Osteocyte (in vitro differentiated cells): ENCODE data around the gene POLR3E. TPM values are rescaled to one million over a fixed set of nuclear protein-coding genes. Genes with fewer than 3 reads are reported as not detected.

Source experiments
- DNase-seq: peaks from one replicate; pipeline ENCODE4 v3.0.0; 2021; ENCODE audit warnings: mixed read lengths; ENCODE audit not compliant: unreplicated experiment; ENCODE audit errors: extremely low spot score
- H3K27ac Mint-ChIP-seq: one replicate; pipeline ENCODE4 v1.8.0; 2021; ENCODE audit warnings: mild to moderate bottlenecking, mixed read lengths; ENCODE audit not compliant: unreplicated experiment
- H3K27me3 Mint-ChIP-seq: one replicate; pipeline ENCODE4 v1.8.0; 2021; ENCODE audit warnings: mixed read lengths; ENCODE audit not compliant: unreplicated experiment
- H3K36me3 Mint-ChIP-seq: one replicate; pipeline ENCODE4 v1.8.0; 2021; ENCODE audit warnings: mixed read lengths; ENCODE audit not compliant: unreplicated experiment
- H3K4me1 Mint-ChIP-seq: one replicate; pipeline ENCODE4 v1.8.0; 2021; ENCODE audit warnings: mixed read lengths; ENCODE audit not compliant: unreplicated experiment
- H3K4me3 Mint-ChIP-seq: one replicate; pipeline ENCODE4 v1.8.0; 2021; ENCODE audit warnings: mild to moderate bottlenecking, moderate library complexity, mixed read lengths; ENCODE audit not compliant: unreplicated experiment
- H3K9me3 Mint-ChIP-seq: one replicate; pipeline ENCODE4 v1.8.0; 2021; ENCODE audit warnings: mixed read lengths; ENCODE audit not compliant: unreplicated experiment
- CTCF ChIP-seq: fragments of 200-600 bp; sonication (generic); IDR thresholded peaks from 2 replicates; pipeline ENCODE4 v1.5.0; 2021; ENCODE audit warnings: antibody characterized with exemption, mild to moderate bottlenecking, moderate library complexity
- total RNA-seq: library from RNA; stranded (reverse); gene quantifications from 2 replicates; pipeline ENCODE4 v1.2.1, GENCODE V29; 2021

The POLR3E gene
- total RNA-seq, 1 donor from 2014 or later: 34.4 TPM

- Mint-ChIP-seq H3K36me3 (peaks cover 29% of the 10 kb centered on the region), H3K4me1 (no peaks in the 10 kb centered on the region)
Observed at GRCh38 chr16:22278441-22279230, 18.6 kb upstream of the POLR3E start.

GRCh38 chr16:22282254-22282892 lies 14.8 kb upstream of the POLR3E start:
- DNase-seq: no peak
- Mint-ChIP-seq H3K36me3 (peaks cover 40% of the 10 kb centered on the region), H3K27ac (no peak overlapping the region), H3K27me3 (no peaks in the 10 kb centered on the region), H3K4me3 (no peak overlapping the region), H3K4me1 (no peaks in the 10 kb centered on the region), H3K9me3 (no peaks in the 10 kb centered on the region)
- no peak for TF ChIP-seq CTCF

More at GRCh38 chr16:22278441-22279230, 18.6 kb upstream of the POLR3E start:
- H3K4me3 Mint-ChIP-seq: no peak overlapping the region
- no peaks in the 10 kb centered on the region for H3K27me3 Mint-ChIP-seq
- TF ChIP-seq CTCF: no peak
- no peaks in the 10 kb centered on the region for H3K9me3 Mint-ChIP-seq
- H3K27ac Mint-ChIP-seq: no peak overlapping the region
- DNase-seq: no peak

GRCh38 chr16:22284637-22285036 lies 12.6 kb upstream of the POLR3E start:
- no peaks in the 10 kb centered on the region for H3K27me3 Mint-ChIP-seq
- no peaks in the 10 kb centered on the region for H3K9me3 Mint-ChIP-seq
- H3K36me3 Mint-ChIP-seq: peaks cover 37% of the 10 kb centered on the region
- no peak for TF ChIP-seq CTCF
- DNase-seq: no peak
- no peak overlapping the region for H3K4me3 Mint-ChIP-seq
- H3K27ac Mint-ChIP-seq: no peak overlapping the region
- no peaks in the 10 kb centered on the region for H3K4me1 Mint-ChIP-seq

GRCh38 chr16:22285080-22285479 lies 12.1 kb upstream of the POLR3E start:
- no peak for DNase-seq
- Mint-ChIP-seq H3K4me3 (no peak overlapping the region), H3K4me1 (no peaks in the 10 kb centered on the region), H3K36me3 (peaks cover 36% of the 10 kb centered on the region), H3K9me3 (no peaks in the 10 kb centered on the region), H3K27me3 (no peaks in the 10 kb centered on the region), H3K27ac (no peak overlapping the region)
- TF ChIP-seq CTCF: no peak

- TF ChIP-seq CTCF: no peak
- no peak for DNase-seq
- H3K27ac Mint-ChIP-seq: no peak overlapping the region
- H3K27me3 Mint-ChIP-seq: no peaks in the 10 kb centered on the region
- peaks cover 3% of the 10 kb centered on the region for H3K36me3 Mint-ChIP-seq
- H3K4me3 Mint-ChIP-seq: no peak overlapping the region
- peaks cover 5% of the 10 kb centered on the region for H3K4me1 Mint-ChIP-seq
- no peaks in the 10 kb centered on the region for H3K9me3 Mint-ChIP-seq
Observed at GRCh38 chr16:22291020-22291419, 6.2 kb upstream of the POLR3E start.
